Panc1 (cell line): Measurements from ENCODE around the gene CLDN9. TPM values are rescaled to one million over a fixed set of nuclear protein-coding genes. Genes with fewer than 3 reads are reported as not detected.
A peak's percentile ranks its signal among the peaks of the same experiment; 100 is the strongest.

Experiments
- ATAC-seq: fragments of 200-7000 bp; cut with Tn5 transposase; 2 replicates; pipeline ENCODE4 v1.9.1; 2020; ENCODE audit warnings: mild to moderate bottlenecking, moderate library complexity
- BruUV-seq: library from RNA; stranded (reverse); fragments of 400-500 nt; replicated peaks from 2 replicates; lab custom pipeline; 2021; lab: Mats Ljungman, UMichigan
- CTCF ChIA-PET: fragments of 300-600 bp; sonication (Branson Sonifier 250); formaldehyde crosslinking; loops from one replicate; lab custom pipeline; 2022; ENCODE audit warnings: antibody characterized with exemption; lab: Charles Lee
- POLR2A ChIA-PET: fragments of 300-600 bp; sonication (Branson Sonifier 250); formaldehyde crosslinking; loops from one replicate; lab custom pipeline; 2022; ENCODE audit warnings: antibody characterized with exemption; lab: Charles Lee
- DNase-seq: peaks from one replicate; pipeline ENCODE4 v3.0.0-alpha.2; 2010; ENCODE audit warnings: low read depth, low spot score
- H3K27ac ChIP-seq: 2 replicates; pipeline ENCODE4 v1.5.1; 2011; ENCODE audit warnings: mild to moderate bottlenecking, low read length, inconsistent platforms
- H3K27me3 ChIP-seq: fragments of 200-500 bp; sonication (Bioruptor generic); 2 replicates; pipeline ENCODE4 v1.6.0; 2014; ENCODE audit warnings: low read length, inconsistent platforms; ENCODE audit not compliant: control insufficient read depth, insufficient read depth
- H3K36me3 ChIP-seq: fragments of 200-500 bp; sonication (Bioruptor generic); 2 replicates; pipeline ENCODE4 v1.5.1; 2014; ENCODE audit warnings: inconsistent platforms, mild to moderate bottlenecking, low read length, moderate library complexity; ENCODE audit not compliant: control insufficient read depth, insufficient read depth
- H3K4me1 ChIP-seq: 2 replicates; pipeline ENCODE4 v1.5.1; 2011; ENCODE audit warnings: inconsistent platforms, mild to moderate bottlenecking, low read length, moderate library complexity; ENCODE audit not compliant: control insufficient read depth, insufficient read depth
- H3K4me3 ChIP-seq, 2 experiments: 2 replicates each; pipeline ENCODE4 v1.5.1; 2011 to 2012; ENCODE audit warnings: low read depth in 2 of 2, low read length in 2 of 2, mild to moderate bottlenecking in 2 of 2, inconsistent platforms in 1 of 2, moderate library complexity in 1 of 2
- H3K9me3 ChIP-seq: fragments of 200-500 bp; sonication (Bioruptor generic); 2 replicates; pipeline ENCODE4 v1.5.1; 2014; ENCODE audit warnings: low read depth, mild to moderate bottlenecking, inconsistent platforms, low read length, moderate library complexity; ENCODE audit not compliant: control insufficient read depth, insufficient read depth
- CTCF ChIP-seq: fragments of 450-650 bp; IDR thresholded peaks from 2 replicates; pipeline ENCODE4 v1.5.1; 2017; ENCODE audit warnings: mild to moderate bottlenecking
- POLR2AphosphoS5 ChIP-seq: IDR thresholded peaks from 2 replicates; pipeline ENCODE4 v1.6.1; 2012; ENCODE audit warnings: mild to moderate bottlenecking, low read depth, low read length, moderate library complexity
- REST ChIP-seq, 2 experiments: IDR thresholded peaks; 2 replicates each; pipeline ENCODE4 v1.6.1; 2011 to 2012; ENCODE audit warnings: low read depth in 2 of 2, control low read depth in 1 of 2, low read length in 1 of 2, mild to moderate bottlenecking in 1 of 2, moderate library complexity in 1 of 2; ENCODE audit not compliant: insufficient read depth in 1 of 2
- SIN3A ChIP-seq: IDR thresholded peaks from 2 replicates; pipeline ENCODE4 v1.6.1; 2012; ENCODE audit warnings: low read depth, mild to moderate bottlenecking, low read length, moderate library complexity, borderline replicate concordance; ENCODE audit not compliant: insufficient read depth
- TCF7L2 ChIP-seq: IDR thresholded peaks from 2 replicates; pipeline ENCODE4 v1.6.1; 2011; ENCODE audit warnings: mild to moderate bottlenecking, low read depth, low read length, inconsistent platforms
- in situ Hi-C: cut with HindIII; loops from 2 replicates; pipeline ENCODE4 v1.10.0; 2016; ENCODE audit warnings: low sequenced_read_pairs, low pct_unique_long_range_greater_than_20kb
- intact Hi-C: fragments of 100-400 bp; cut with micrococcal nuclease; formaldehyde crosslinking; loops from one replicate; pipeline ENCODE4 v1.10.0; 2022; ENCODE audit not compliant: unreplicated experiment
- total RNA-seq: library from RNA; stranded (reverse); gene quantifications from one replicate; pipeline ENCODE4 v1.2.1, GENCODE V29; 2021; ENCODE audit not compliant: unreplicated experiment

CLDN9 gene
- total RNA-seq, 1 experiment from 2014 or later, result 1.6 TPM

- Histone ChIP-seq H3K4me1 (peaks cover 36% of the 10 kb centered on the region), H3K9me3 (no peaks in the 10 kb centered on the region), H3K27ac (no peak overlapping the region), H3K27me3 (no peaks in the 10 kb centered on the region), H3K36me3 (no peaks in the 10 kb centered on the region), H3K4me3 (no peak overlapping the region)
- DNase-seq (no peak), ATAC-seq (no peak)
- TF ChIP-seq TCF7L2 (no peak), SIN3A (no peak), REST (IDR thresholded peaks at IDR 0.05; ENCODE audit: insufficient read depth in 1 of 2, low read depth in 2 of 2, low read length in 1 of 2) (no peak), POLR2AphosphoS5 (no peak), CTCF (no peak)
- intact Hi-C loops (no loop called here), in situ Hi-C loops (no loop called here)
- BruUV-seq, result no TSS peak
- ChIA-PET POLR2A (no interaction called here), CTCF (interaction anchor here (0.8 kb wide), 1 partner anchor 20 kb away, joined by 3 read pairs; no protein-coding TSS in a partner anchor)
These were observed 4.1 kb upstream of the CLDN9 start for GRCh38 chr16:3008690-3009037.

GRCh38 chr16:3009568-3010390, 2.9 kb upstream of the CLDN9 start:
- Histone ChIP-seq H3K27ac (peak overlapping the region; percentile 51; the same call in 1 of the 2 replicates), H3K4me1 (peaks cover 36% of the 10 kb centered on the region), H3K9me3 (no peaks in the 10 kb centered on the region), H3K27me3 (no peaks in the 10 kb centered on the region), H3K36me3 (no peaks in the 10 kb centered on the region), H3K4me3 (no peak overlapping the region)
- ATAC-seq (no peak), DNase-seq (no peak)
- no TSS peak for BruUV-seq
- in situ Hi-C loops (no loop called here), intact Hi-C loops (no loop called here)
- TF ChIP-seq CTCF (no peak), POLR2AphosphoS5 (peak; percentile 46)
- ChIA-PET CTCF (no interaction called here), POLR2A (interaction anchor here (0.6 to 0.7 kb wide), 2 partner anchors 39 to 47 kb away, joined by 4 to 5 read pairs; no protein-coding TSS in a partner anchor)
